Renal cortex interstitium (tissue), 15 donors: ENCODE results near the gene ROBO3. TPM values are rescaled to one million over a fixed set of nuclear protein-coding genes. Genes with fewer than 3 reads are reported as not detected.

Experiments used
- DNase-seq, 11 donors: peaks; one replicate each; pipeline ENCODE4 v3.0.0-alpha.2; 2013; ENCODE audit warnings: low read depth in 9 of 11, low spot score in 4 of 11; ENCODE audit errors: extremely low read depth in 1 of 11
- long read RNA-seq, 16 experiments: transcript quantifications; one replicate each; lab custom pipeline, GENCODE V29; 2026
- polyA plus RNA-seq, 3 donors: library from polyadenylated mRNA; unstranded; fragments of 120-200 nt; gene quantifications; one replicate each; pipeline ENCODE4 v1.2.1, GENCODE V29; 2013; ENCODE audit not compliant: insufficient read length in 3 of 3

The ROBO3 gene
- polyA plus RNA-seq = 10 to 100 TPM; 18.6 to 34.6 (median 22.7) TPM
- long read RNA-seq, donor 1 = 0 reads
- long read RNA-seq, donor 2 = 0 reads
- long read RNA-seq, donor 3 = 0 reads
- long read RNA-seq, donor 4 = 0 reads
- long read RNA-seq, donor 5 = 0 reads
- long read RNA-seq, donor 6 = 0 reads
- long read RNA-seq, donor 7 = 0 reads
- long read RNA-seq, donor 8 = 0 reads
- long read RNA-seq, donor 9, partial matches to known transcripts = 0 of 1 reads
- long read RNA-seq, donor 9, other reads (novel, unspliced or antisense) = 0 of 1 reads
- long read RNA-seq, donor 10 = 0 reads
- long read RNA-seq, donor 11 = 0 reads
- long read RNA-seq, donor 12 = 0 reads
- long read RNA-seq, donor 13 = 0 reads
- long read RNA-seq, donor 14 = 0 reads
- long read RNA-seq, donor 15 = 0 reads
- long read RNA-seq, donor 16, partial matches to known transcripts = 0 of 1 reads
- long read RNA-seq, donor 16, other reads (novel, unspliced or antisense) = 0 of 1 reads

- no peak for DNase-seq
Measured at GRCh38 chr11:124865181-124865901, at the start of gene ROBO3. Gene ROBO3 (plus strand): TSS chr11:124865432. CDS start chr11:124865578, 146 bp downstream.

GRCh38 chr11:124817036-124817435, 48.2 kb upstream of the ROBO3 start:
- DNase-seq = no peak

GRCh38 chr11:124821995-124822730, 43.1 kb upstream of the ROBO3 start:
- DNase-seq = no peak

GRCh38 chr11:124823512-124824376, 41.5 kb upstream of the ROBO3 start:
- DNase-seq = no peak

- no peak for DNase-seq
Measured at GRCh38 chr11:124825876-124826275, 39.4 kb upstream of the ROBO3 start.

GRCh38 chr11:124829986-124830385, 35.2 kb upstream of the ROBO3 start:
- DNase-seq = no peak

- no peak for DNase-seq
Measured at GRCh38 chr11:124830749-124831148, 34.5 kb upstream of the ROBO3 start.

GRCh38 chr11:124831897-124832296, 33.3 kb upstream of the ROBO3 start:
- DNase-seq = no peak

- DNase-seq = no peak
Measured at GRCh38 chr11:124832571-124832970, 32.7 kb upstream of the ROBO3 start.

- DNase-seq = no peak
Measured at GRCh38 chr11:124834526-124835180, 30.6 kb upstream of the ROBO3 start.

- no peak for DNase-seq
Measured at GRCh38 chr11:124835918-124836317, 29.3 kb upstream of the ROBO3 start.

GRCh38 chr11:124837491-124837856, 27.8 kb upstream of the ROBO3 start:
- peak in 6 of 11 donors; percentile 45 to 70 (median 60) for DNase-seq

GRCh38 chr11:124838805-124839127, 26.5 kb upstream of the ROBO3 start:
- DNase-seq = no peak

- peak in 1 of 11 donors; percentile 14 for DNase-seq
Measured at GRCh38 chr11:124839128-124839971, 25.9 kb upstream of the ROBO3 start.

GRCh38 chr11:124839972-124840621, 25.1 kb upstream of the ROBO3 start:
- DNase-seq = no peak

- DNase-seq = no peak
Measured at GRCh38 chr11:124840666-124841065, 24.6 kb upstream of the ROBO3 start.

- DNase-seq = no peak
Measured at GRCh38 chr11:124841201-124841600, 24.0 kb upstream of the ROBO3 start.
